PC-9 (cell line): ENCODE results near the gene NKRF.

ENCODE experiments used
- CTCF ChIP-seq: fragments of 200-600 bp; sonication (generic); conservative IDR thresholded peaks from 2 replicates; pipeline ENCODE4 v1.6.1; 2017; ENCODE audit warnings: mixed run types, antibody characterized with exemption, mild to moderate bottlenecking, moderate library complexity
- EZH2 ChIP-seq: fragments of 200-600 bp; sonication (generic); IDR thresholded peaks from 2 replicates; pipeline ENCODE4 v1.8.0; 2017; ENCODE audit warnings: antibody characterized with exemption, low read depth

GRCh38 chrX:119625843-119626242 is 19.6 kb upstream of the NKRF start:
- no peak for TF ChIP-seq CTCF
- no peak for TF ChIP-seq EZH2
